GM18867 (cell line): ENCODE measurements around the gene FRRS1L.

ENCODE experiments used
- ATAC-seq: cut with Tn5 transposase; IDR thresholded peaks from one replicate; pipeline ENCODE4 v1.9.1; 2021; ENCODE audit warnings: mild to moderate bottlenecking, moderate library complexity; ENCODE audit not compliant: unreplicated experiment

The FRRS1L gene

GRCh38 chr9:109176963-109177362 lies 9.9 kb upstream of the FRRS1L start:
- ATAC-seq: no peak

GRCh38 chr9:109176386-109176785 lies 9.3 kb upstream of the FRRS1L start:
- ATAC-seq: no peak

DNA sequence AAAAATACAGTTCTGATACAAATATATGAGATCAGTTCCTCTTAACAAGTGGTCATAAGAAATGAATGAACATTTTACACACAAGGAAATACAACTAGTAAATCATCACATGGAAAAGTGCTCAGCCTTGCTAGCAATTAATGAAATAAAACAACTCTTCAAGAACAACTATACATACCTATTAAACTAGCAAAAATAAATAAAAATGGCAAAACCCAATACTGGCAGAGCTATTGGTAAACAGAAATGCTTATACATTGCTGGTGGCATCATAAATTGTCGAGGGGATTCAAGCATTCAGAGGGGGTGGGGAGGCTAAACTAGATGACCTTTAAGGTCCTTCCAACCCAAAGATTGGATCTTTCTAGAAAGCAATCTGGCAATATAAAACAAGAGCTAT lies 5.9 kb upstream of the FRRS1L start:
- ATAC-seq: no peak

GRCh38 chr9:109171926-109172325 lies 4.9 kb upstream of the FRRS1L start:
- ATAC-seq: no peak

DNA sequence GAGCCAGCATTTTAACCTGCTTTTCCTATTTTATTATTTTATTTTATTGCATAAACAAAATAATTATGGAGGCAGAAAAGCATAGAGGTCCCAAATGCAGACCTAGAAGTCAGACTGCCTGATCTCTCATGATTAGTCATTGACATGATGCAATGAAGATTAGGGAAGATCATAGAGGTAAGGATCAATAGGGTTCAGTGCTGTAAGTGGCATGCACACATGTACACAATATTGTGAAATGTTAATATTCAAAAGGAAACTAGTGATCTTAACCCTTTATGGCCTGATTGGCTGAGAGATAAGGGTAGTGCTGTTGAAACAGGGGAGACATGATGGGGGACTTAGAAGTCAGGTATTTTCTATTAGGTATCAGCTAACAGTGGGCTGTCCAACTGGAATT lies 1.1 kb upstream of the FRRS1L start:
- no peak for ATAC-seq

DNA sequence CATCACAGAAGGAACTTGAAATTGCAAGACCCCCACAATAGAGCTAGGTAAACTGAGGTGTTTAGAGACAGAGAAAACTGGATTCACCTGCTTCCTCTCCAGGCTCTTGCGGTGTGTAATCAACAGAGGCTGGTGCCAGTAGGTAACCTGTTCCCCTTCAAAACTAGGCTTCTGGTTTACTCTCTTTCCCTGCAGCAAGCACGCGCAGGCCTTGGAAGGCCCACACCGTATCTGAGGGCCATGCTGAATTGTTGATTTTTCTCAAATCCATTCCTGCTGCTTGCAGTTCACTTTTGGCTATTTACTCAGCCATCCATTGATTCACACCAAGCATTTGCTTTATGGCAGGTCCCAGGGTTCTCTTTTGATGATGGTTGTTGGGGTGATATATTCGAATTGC lies 667 bp upstream of the FRRS1L start:
- no peak for ATAC-seq

DNA sequence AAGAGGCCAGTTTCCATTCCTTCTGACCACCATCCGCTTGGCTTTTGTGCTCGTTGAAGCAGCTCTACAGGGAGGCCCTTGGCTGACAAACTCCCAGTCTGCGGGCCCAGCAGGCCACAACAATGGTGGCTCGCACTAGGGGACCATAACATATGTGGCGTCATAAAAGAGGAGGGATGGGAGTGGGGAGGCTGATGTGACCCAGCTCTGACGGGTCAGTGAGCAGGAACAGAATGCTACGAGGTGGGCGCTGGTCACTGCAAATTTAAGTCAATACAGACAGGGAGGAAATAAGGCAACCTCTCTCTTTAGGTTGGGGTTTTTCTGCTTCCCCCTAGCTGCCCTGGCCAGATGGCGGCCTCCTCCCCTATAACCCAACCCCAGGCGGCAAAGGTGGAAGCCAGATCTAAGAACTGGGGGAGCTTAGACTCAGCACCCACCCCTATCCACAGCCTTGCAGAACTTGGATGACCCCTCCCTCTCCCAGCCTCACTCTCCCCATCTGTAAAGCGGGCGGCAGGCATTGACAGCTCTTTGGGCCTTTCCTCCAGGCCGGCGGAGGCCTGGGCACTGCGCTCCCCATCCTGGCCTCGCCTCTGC lies 778 bp downstream of the FRRS1L start:
- no peak for ATAC-seq

DNA sequence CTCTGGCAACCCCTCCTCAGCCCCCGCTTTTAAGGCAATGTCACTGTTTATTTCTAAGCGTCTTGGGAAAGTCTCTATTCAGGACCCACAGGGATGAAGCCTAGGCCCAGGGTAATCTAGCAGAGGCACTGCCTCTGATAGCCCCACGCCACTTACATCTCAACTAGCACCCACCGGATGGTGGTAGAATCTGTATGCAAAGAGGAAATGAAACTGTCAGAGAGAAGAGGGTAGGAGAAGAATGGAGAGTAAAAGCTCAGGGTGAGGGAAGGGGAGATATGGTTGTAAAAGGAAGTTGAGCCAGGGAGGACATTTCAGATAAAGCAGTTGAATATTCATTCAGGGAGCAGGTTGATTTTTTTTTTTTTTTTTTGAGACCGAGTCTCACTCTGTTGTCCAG lies 3.0 kb downstream of the FRRS1L start:
- ATAC-seq: peak; percentile 70

GRCh38 chr9:109163194-109163593 lies 3.9 kb downstream of the FRRS1L start:
- ATAC-seq: no peak

GRCh38 chr9:109162677-109163076 lies 4.4 kb downstream of the FRRS1L start:
- ATAC-seq: no peak

DNA sequence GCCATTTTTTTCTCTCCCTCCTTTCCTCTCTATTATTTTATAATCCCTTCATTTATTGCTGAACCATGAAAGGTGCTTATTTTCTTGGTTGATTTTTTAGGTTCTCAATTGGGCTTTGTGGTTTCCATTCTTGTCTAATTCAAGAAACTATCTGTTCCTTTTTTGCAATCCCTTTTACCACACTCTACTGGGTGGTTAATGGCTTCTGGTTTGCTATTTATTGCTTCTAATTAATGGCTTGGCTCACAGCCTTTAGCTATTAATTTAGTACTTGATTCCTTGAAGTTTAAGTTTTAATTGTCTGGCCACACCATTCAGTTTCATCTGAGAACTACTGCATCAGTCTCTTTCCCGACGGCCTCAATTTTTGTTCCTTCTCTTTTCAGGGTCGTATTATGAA lies 5.6 kb downstream of the FRRS1L start:
- no peak for ATAC-seq

GRCh38 chr9:109159583-109159982 lies 7.5 kb downstream of the FRRS1L start:
- no peak for ATAC-seq

DNA sequence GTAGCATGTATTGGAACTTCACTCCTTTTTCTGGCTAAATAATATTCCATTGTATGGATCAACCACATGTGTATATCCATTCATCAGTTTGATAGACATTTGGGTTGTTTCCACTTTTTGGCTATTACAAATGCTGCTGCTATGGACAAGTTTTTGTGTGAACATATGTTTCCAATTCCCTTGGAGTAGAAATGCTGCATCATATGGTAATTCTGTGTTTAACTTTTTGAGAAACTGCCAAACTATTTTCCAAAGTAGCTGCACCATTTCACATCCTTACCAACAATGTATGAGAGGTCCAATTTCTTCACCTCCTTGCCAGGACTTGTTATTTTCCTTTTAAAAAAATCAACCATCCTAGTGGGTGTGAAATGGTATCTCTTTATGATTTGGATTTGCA lies 8.4 kb downstream of the FRRS1L start:
- no peak for ATAC-seq

DNA sequence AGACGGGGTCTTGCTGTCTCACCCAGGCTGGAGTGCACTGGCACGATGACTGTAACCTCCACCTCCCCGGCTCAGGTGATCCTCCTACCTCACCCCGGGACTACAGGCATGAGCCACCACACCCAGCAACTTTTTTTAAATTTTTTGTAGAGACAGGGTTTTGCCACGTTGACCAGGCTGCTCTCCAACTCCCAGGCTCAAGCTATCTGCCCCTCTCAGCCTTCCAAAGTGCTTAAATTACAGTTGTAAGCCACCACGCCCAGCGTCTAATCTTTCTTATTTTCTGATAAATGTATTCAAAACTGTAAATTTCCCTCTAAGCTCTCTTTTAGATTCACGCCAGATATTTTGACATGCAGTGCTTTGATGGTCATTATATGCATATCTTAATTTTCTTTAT lies 10.3 kb downstream of the FRRS1L start:
- ATAC-seq: no peak

GRCh38 chr9:109150925-109151545 lies 16.0 kb downstream of the FRRS1L start:
- no peak for ATAC-seq

- no peak for ATAC-seq
Observed at GRCh38 chr9:109149722-109150121, 17.3 kb downstream of the FRRS1L start.

GRCh38 chr9:109149089-109149488 lies 18.0 kb downstream of the FRRS1L start:
- ATAC-seq: no peak

- ATAC-seq: no peak
Observed at GRCh38 chr9:109145051-109145450, 22.0 kb downstream of the FRRS1L start.

DNA sequence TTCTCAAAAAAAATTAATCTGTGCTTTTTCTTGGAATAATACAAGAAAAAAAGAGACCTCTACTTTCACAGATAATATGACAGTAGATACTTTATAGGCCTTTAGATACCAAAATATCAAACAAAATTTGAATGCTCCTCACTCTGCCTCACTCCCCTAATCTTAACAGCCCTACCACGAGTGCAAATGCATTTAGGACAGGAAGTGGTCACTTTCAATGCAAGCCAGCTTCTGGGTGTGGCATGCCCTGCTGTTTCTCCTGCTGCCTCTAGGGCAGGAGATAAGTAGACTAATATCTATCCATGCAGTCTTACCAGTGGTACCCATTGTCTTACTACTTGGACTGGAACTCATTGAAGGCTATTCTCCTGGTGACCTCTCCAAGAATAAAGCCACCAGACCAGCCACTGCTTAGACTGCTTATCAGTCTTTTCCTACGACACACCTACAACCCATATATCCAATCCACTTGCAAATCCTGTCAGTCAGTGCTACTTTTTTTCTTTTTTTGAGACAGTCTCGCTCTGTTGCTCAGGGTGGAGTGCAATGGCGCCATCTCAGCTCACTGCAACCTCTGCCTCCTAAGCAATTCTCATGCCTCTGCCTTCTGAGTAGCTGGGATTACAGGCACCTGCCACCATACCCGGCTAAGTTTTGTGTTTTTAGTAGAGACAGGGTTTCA lies 23.0 kb downstream of the FRRS1L start:
- ATAC-seq: peak; percentile 99

DNA sequence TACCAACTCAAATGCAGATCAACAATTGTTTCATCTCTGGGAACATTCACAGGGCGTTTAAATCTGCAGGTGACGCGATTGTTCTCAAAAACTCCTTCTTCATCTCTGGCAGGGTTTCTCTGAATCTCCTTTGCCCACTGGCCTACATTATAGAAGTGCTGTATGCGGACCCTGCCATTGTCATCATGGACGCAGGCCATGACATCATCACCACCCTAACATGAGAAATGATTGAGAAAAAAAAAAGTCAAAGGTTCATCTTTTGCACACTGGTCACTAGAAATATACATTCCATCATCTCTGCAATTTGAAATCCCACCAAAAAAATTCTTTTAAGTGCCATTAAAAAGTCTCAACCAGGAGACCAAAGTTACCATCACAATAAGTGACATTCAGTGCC lies 25.7 kb downstream of the FRRS1L start:
- no peak for ATAC-seq

- no peak for ATAC-seq
Observed at GRCh38 chr9:109139851-109140250, 27.2 kb downstream of the FRRS1L start.

DNA sequence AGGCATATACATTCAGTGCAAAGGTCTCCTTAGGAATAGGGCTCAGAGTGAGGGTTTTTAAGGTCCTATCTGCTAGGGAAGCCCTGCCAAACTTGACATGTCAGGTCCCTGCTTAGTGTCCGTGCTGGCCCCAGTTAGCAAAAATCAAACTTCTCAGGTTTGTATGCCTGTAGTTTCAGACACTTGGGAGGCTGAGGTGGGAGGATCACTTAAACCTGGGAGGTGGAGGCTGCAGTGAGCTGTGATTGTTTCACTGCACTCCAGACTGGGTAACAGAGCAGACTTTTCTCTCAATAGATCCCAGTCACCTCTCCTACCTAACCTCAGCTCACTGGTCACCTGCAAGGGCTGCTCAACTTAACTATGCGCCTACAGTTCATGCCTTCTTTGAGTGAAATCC lies 28.6 kb downstream of the FRRS1L start:
- no peak for ATAC-seq
